GM23338 (cell line): ENCODE measurements around the gene SYNDIG1.

Experiments used
- CREB1 ChIP-seq: fragments of 250-450 bp; sonication (Bioruptor Pico); IDR thresholded peaks from 2 replicates; pipeline ENCODE4 v1.5.0; 2020; ENCODE audit warnings: low read depth, mild to moderate bottlenecking, moderate library complexity
- CTCF ChIP-seq, 2 experiments: fragments of 200-600 bp in 1 of 2; sonication (generic) in 1 of 2; conservative IDR thresholded peaks; 2 replicates each; pipeline versions ENCODE4 v1.5.1 to v1.6.1; 2016 to 2017; ENCODE audit warnings: antibody characterized with exemption in 2 of 2, low read depth in 2 of 2, mild to moderate bottlenecking in 2 of 2, moderate library complexity in 1 of 2
- ETS1 ChIP-seq: IDR thresholded peaks from 2 replicates; pipeline ENCODE4 v1.6.1; 2016; ENCODE audit warnings: antibody characterized with exemption
- EZH2 ChIP-seq: fragments of 200-600 bp; sonication (generic); IDR thresholded peaks from one replicate; pipeline ENCODE4 v1.8.0; 2017; ENCODE audit warnings: antibody characterized with exemption, mild to moderate bottlenecking, low read depth; ENCODE audit not compliant: unreplicated experiment
- EZH2phosphoT487 ChIP-seq: fragments of 200-600 bp; sonication (generic); IDR thresholded peaks from one replicate; pipeline ENCODE4 v1.8.1; 2018; ENCODE audit warnings: antibody characterized with exemption; ENCODE audit not compliant: unreplicated experiment
- JUNB ChIP-seq: IDR thresholded peaks from one replicate; pipeline ENCODE4 v1.6.1; 2016; ENCODE audit warnings: antibody characterized with exemption; ENCODE audit not compliant: unreplicated experiment
- NANOG ChIP-seq: IDR thresholded peaks from 2 replicates; pipeline ENCODE4 v1.6.1; 2016; ENCODE audit warnings: antibody characterized with exemption, borderline replicate concordance
- POLR2AphosphoS5 ChIP-seq: IDR thresholded peaks from 2 replicates; pipeline ENCODE4 v1.6.1; 2016; ENCODE audit warnings: antibody characterized with exemption, low read depth
- REST ChIP-seq: IDR thresholded peaks from one replicate; pipeline ENCODE4 v1.6.1; 2018; ENCODE audit warnings: antibody characterized with exemption; ENCODE audit not compliant: unreplicated experiment
- STAT1 ChIP-seq: IDR thresholded peaks from one replicate; pipeline ENCODE4 v1.6.1; 2016; ENCODE audit warnings: antibody characterized with exemption; ENCODE audit not compliant: unreplicated experiment
- ZNF114 ChIP-seq: fragments of 250-450 bp; sonication (Bioruptor Pico); IDR thresholded peaks from 2 replicates; pipeline ENCODE4 v1.5.0; 2020; ENCODE audit warnings: mild to moderate bottlenecking, moderate library complexity

GRCh38 chr20:24673678-24674570 is 204.5 kb downstream of the SYNDIG1 start:
- no peak for TF ChIP-seq CTCF (conservative IDR thresholded peaks at IDR 0.05; ENCODE audit: low read depth in 2 of 2)
- TF ChIP-seq EZH2 = no peak
- no peak for TF ChIP-seq EZH2phosphoT487
- no peak for TF ChIP-seq NANOG
- no peak for TF ChIP-seq JUNB
- TF ChIP-seq POLR2AphosphoS5 = no peak
- TF ChIP-seq REST = no peak
- no peak for TF ChIP-seq ETS1
- TF ChIP-seq CREB1 (CRISPR knock-in tag) = no peak
- no peak for TF ChIP-seq STAT1
- TF ChIP-seq ZNF114 (CRISPR knock-in tag) = no peak
